BJ (cell line): Measurements from ENCODE around the gene RBKS. TPM values are rescaled to one million over a fixed set of nuclear protein-coding genes. Genes with fewer than 3 reads are reported as not detected.

ENCODE experiments used
- CTCF ChIA-PET: fragments of 350-600 bp; formaldehyde crosslinking; extraction: SDS; loops from one replicate; lab custom pipeline; 2021; ENCODE audit warnings: antibody characterized with exemption, inconsistent platforms; lab: Yijun Ruan, JAX
- POLR2A ChIA-PET: fragments of 300-600 bp; sonication (Branson Sonifier 250); formaldehyde crosslinking; extraction: SDS; loops from one replicate; lab custom pipeline; 2021; ENCODE audit warnings: antibody characterized with exemption; lab: Charles Lee
- DNase-seq: peaks from one replicate; pipeline ENCODE4 v3.0.0-alpha.2; 2011; ENCODE audit warnings: low read depth
- H3K27me3 ChIP-seq: 2 replicates; pipeline ENCODE4 v1.6.0; 2011; ENCODE audit warnings: low read length; ENCODE audit not compliant: control insufficient read depth, insufficient read depth
- H3K36me3 ChIP-seq: 2 replicates; pipeline ENCODE4 v1.5.1; 2011; ENCODE audit warnings: low read length; ENCODE audit not compliant: control insufficient read depth, insufficient read depth
- H3K4me3 ChIP-seq: 2 replicates; pipeline ENCODE4 v1.5.1; 2011; ENCODE audit warnings: low read depth, mild to moderate bottlenecking, control low read depth, low read length
- CTCF ChIP-seq: IDR thresholded peaks from 2 replicates; pipeline ENCODE4 v1.5.1; 2011; ENCODE audit warnings: low read depth, mild to moderate bottlenecking, control low read depth, inconsistent platforms, low read length, moderate library complexity; ENCODE audit not compliant: insufficient read depth
- polyA plus RNA-seq: library from polyadenylated mRNA; depleted of rRNA; stranded (reverse); fragments of >200 nt; gene quantifications from 2 replicates; pipeline ENCODE4 v1.2.3, GENCODE V29; 2011

RBKS gene
- polyA plus RNA-seq, 1 experiment = 1.8 TPM

GRCh38 chr2:27897717-27898116, 7.5 kb upstream of the RBKS start:
- H3K27me3 ChIP-seq = no peaks in the 10 kb centered on the region
- no peak for TF ChIP-seq CTCF
- no peak overlapping the region for H3K4me3 ChIP-seq
- ChIA-PET CTCF (no interaction called here), POLR2A (no interaction called here)
- DNase-seq = no peak
- peaks cover 4% of the 10 kb centered on the region for H3K36me3 ChIP-seq

GRCh38 chr2:27893006-27893405, 2.8 kb upstream of the RBKS start:
- DNase-seq = no peak
- TF ChIP-seq CTCF = no peak
- no peaks in the 10 kb centered on the region for H3K27me3 ChIP-seq
- peaks cover 4% of the 10 kb centered on the region for H3K36me3 ChIP-seq
- POLR2A ChIA-PET = no interaction called here
- CTCF ChIA-PET = no interaction called here
- H3K4me3 ChIP-seq = no peak overlapping the region

GRCh38 chr2:27891673-27892105, 1.5 kb upstream of the RBKS start:
- Histone ChIP-seq H3K4me3 (no peak overlapping the region), H3K27me3 (no peaks in the 10 kb centered on the region), H3K36me3 (peaks cover 4% of the 10 kb centered on the region)
- no peak for DNase-seq
- ChIA-PET POLR2A (no interaction called here), CTCF (no interaction called here)
- no peak for TF ChIP-seq CTCF

GRCh38 chr2:27890924-27891672, 911 bp upstream of the RBKS start:
- POLR2A ChIA-PET = no interaction called here
- H3K4me3 ChIP-seq = peak overlapping the region; percentile 75
- H3K27me3 ChIP-seq = no peaks in the 10 kb centered on the region
- CTCF ChIA-PET = no interaction called here
- DNase-seq = no peak
- TF ChIP-seq CTCF = no peak
- H3K36me3 ChIP-seq = peaks cover under 1% of the 10 kb centered on the region; the same call in 1 of the 2 replicates

GRCh38 chr2:27889774-27890145, 427 bp downstream of the RBKS start:
- ChIA-PET CTCF (interaction anchor here (2.2 kb wide), 1 partner anchor 507 kb away, joined by 7 read pairs; no protein-coding TSS in a partner anchor), POLR2A (interaction anchor here (0.6 kb wide), 1 partner anchor 150 kb away, joined by 6 read pairs; no protein-coding TSS in a partner anchor)
- Histone ChIP-seq H3K4me3 (peak overlapping the region; percentile 75), H3K27me3 (no peaks in the 10 kb centered on the region), H3K36me3 (no peaks in the 10 kb centered on the region)
- TF ChIP-seq CTCF = no peak
- DNase-seq = no peak
